Subcutaneous abdominal adipose tissue (tissue), 5 donors: Measurements from ENCODE around the gene OR2V2.
"Not testable (repeated sequence)": the region's sequence is repeated elsewhere in the genome, so short reads cannot be mapped to it uniquely, and the experiment has no call there.

Experiments used
- H3K27ac ChIP-seq: one replicate; pipeline ENCODE4 v1.7.0; 2013; ENCODE audit warnings: low read depth, mild to moderate bottlenecking, inconsistent platforms, low read length, moderate library complexity
- H3K27me3 ChIP-seq, 5 donors: one replicate each; pipeline ENCODE4 v1.7.0; 2013; ENCODE audit warnings: low read length in 5 of 5, inconsistent platforms in 1 of 5; ENCODE audit not compliant: control insufficient read depth in 5 of 5, insufficient read depth in 4 of 5
- H3K36me3 ChIP-seq, 5 donors: one replicate each; pipeline ENCODE4 v1.7.0; 2013; ENCODE audit warnings: low read length in 5 of 5; ENCODE audit not compliant: control insufficient read depth in 5 of 5, insufficient read depth in 5 of 5
- H3K4me1 ChIP-seq, 5 donors: one replicate each; pipeline ENCODE4 v1.7.0; 2013; ENCODE audit warnings: low read length in 5 of 5, mild to moderate bottlenecking in 3 of 5, moderate library complexity in 1 of 5; ENCODE audit not compliant: control insufficient read depth in 5 of 5, insufficient read depth in 5 of 5
- H3K4me3 ChIP-seq, 5 donors: one replicate each; pipeline ENCODE4 v1.7.0; 2013; ENCODE audit warnings: low read length in 5 of 5, low read depth in 1 of 5
- H3K9ac ChIP-seq, 5 donors: one replicate each; pipeline ENCODE4 v1.7.0; 2013; ENCODE audit warnings: low read length in 5 of 5, mild to moderate bottlenecking in 4 of 5, moderate library complexity in 3 of 5
- H3K9me3 ChIP-seq, 5 donors: one replicate each; pipeline ENCODE4 v1.7.0; 2013; ENCODE audit warnings: low read length in 5 of 5; ENCODE audit not compliant: control insufficient read depth in 5 of 5
- donor health status: healthy.
- donor health status: healthy.
- donor health status: healthy.
- donor health status: healthy.
- donor health status: healthy.

OR2V2 gene

GRCh38 chr5:181146927-181147636 lies at the start of gene OR2V2:
TSS of gene OR2V2 (plus strand) at chr5:181147586. CDS start at chr5:181154943, 7,357 bp downstream.
- H3K27me3 ChIP-seq = peaks cover 0 to 26% (median 19%) of the 10 kb centered on the region in 5 donors
- H3K9ac ChIP-seq, H3K9me3 ChIP-seq, H3K27ac ChIP-seq, H3K4me1 ChIP-seq, H3K36me3 ChIP-seq, H3K4me3 ChIP-seq: not testable (repeated sequence)

- H3K9me3 ChIP-seq, H3K27ac ChIP-seq, H3K4me1 ChIP-seq, H3K4me3 ChIP-seq, H3K9ac ChIP-seq, H3K36me3 ChIP-seq: not testable (repeated sequence)
- peaks cover 11 to 24% (median 18%) of the 10 kb centered on the region in 5 donors for H3K27me3 ChIP-seq
Measured at GRCh38 chr5:181097759-181098491, 49.5 kb upstream of the OR2V2 start.

- Histone ChIP-seq H3K4me3 (no peak overlapping the region), H3K4me1 (peaks cover 0 to 10% (median 5%) of the 10 kb centered on the region in 5 donors), H3K27ac (no peak overlapping the region)
Measured at GRCh38 chr5:181098762-181099601, 48.4 kb upstream of the OR2V2 start.

DNA sequence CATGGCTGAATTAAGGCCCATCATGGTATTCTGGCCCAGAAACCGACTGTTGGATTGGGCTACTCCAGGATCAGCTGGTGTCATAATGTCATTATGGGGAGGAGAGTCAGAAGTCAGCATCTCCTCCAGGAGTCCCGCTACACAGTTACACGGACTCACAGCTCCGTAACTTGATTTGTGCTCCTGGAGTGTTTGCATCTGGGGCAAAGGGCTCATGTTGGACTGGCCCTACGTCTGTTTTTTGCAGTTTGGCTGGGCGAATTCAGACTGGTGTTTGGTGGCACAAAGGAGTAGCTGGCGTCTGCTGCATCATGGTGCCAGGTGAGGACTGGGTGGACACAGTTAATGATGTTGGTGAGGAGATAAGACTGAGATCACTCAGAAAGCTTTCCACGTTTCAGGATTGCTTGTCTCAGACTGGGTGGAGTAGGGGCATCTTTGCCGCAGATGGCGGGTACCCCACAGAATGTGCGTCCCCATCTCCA lies 47.7 kb upstream of the OR2V2 start:
- H3K9me3 ChIP-seq = no peaks in the 10 kb centered on the region

More at GRCh38 chr5:181098762-181099601, 48.4 kb upstream of the OR2V2 start:
- Histone ChIP-seq H3K27me3 (peaks cover 11 to 18% (median 18%) of the 10 kb centered on the region in 5 donors), H3K9ac (no peak overlapping the region), H3K9me3 (no peaks in the 10 kb centered on the region), H3K36me3 (no peaks in the 10 kb centered on the region)

GRCh38 chr5:181100121-181100875 lies 47.1 kb upstream of the OR2V2 start:
- Histone ChIP-seq H3K4me3 (peak overlapping the region in 3 of 5 donors; percentile 4 to 48 (median 17)), H3K27me3 (peaks cover 11 to 22% (median 20%) of the 10 kb centered on the region in 5 donors), H3K9ac (no peak overlapping the region), H3K4me1 (peaks cover 0 to 14% (median 5%) of the 10 kb centered on the region in 5 donors), H3K9me3 (no peaks in the 10 kb centered on the region), H3K27ac (no peak overlapping the region), H3K36me3 (no peaks in the 10 kb centered on the region)

More for the DNA sequence above, 47.7 kb upstream of the OR2V2 start:
- Histone ChIP-seq H3K9ac (no peak overlapping the region), H3K4me1 (peaks cover 0 to 12% (median 5%) of the 10 kb centered on the region in 5 donors), H3K27ac (no peak overlapping the region), H3K4me3 (peak overlapping the region in 1 of 5 donors; percentile 4), H3K27me3 (peaks cover 11 to 22% (median 18%) of the 10 kb centered on the region in 5 donors), H3K36me3 (no peaks in the 10 kb centered on the region)

- H3K27me3 ChIP-seq = peaks cover 13 to 22% (median 20%) of the 10 kb centered on the region in 5 donors
- not testable (repeated sequence) for H3K4me3 ChIP-seq, H3K9ac ChIP-seq, H3K27ac ChIP-seq, H3K9me3 ChIP-seq, H3K36me3 ChIP-seq
- peaks cover 0 to 14% (median 5%) of the 10 kb centered on the region in 5 donors for H3K4me1 ChIP-seq
Measured at GRCh38 chr5:181101030-181101641, 46.2 kb upstream of the OR2V2 start.

DNA sequence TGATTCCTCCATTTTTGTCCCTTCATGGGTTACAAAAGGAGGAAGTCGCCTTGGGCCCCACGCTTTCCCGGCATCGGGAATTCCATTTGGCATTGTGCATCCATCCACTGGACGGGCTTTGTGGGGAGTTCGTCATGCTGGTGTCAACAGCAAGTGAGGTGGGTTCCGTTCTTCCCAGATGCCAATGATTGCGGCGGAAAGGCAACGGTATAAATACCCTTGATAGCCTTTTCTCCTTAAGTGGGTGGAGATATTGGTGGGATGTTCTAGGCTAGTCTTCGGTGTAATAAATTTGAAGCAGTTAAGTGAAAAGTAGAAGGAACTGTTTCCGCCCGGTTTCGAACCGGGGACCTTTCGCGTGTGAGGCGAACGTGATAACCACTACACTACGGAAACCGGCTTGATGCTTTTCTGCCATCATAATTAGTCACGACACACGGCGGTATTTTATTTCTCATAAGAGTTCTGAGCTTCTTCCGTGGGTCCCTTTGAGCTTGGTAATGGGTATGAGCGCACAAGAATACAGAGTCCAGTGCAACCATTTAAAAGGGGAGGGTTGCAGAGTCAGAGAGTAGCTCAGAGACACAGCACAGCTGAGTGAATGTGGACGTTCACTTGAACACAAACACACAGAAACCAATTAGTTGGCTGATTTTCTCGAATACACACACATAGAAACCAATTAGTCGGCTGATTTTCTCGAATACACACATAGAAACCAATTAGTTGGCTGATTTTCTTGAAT lies 45.3 kb upstream of the OR2V2 start:
- not testable (repeated sequence) for H3K36me3 ChIP-seq, H3K9ac ChIP-seq, H3K9me3 ChIP-seq, H3K4me3 ChIP-seq, H3K27ac ChIP-seq
- H3K4me1 ChIP-seq = peaks cover 0 to 14% (median 5%) of the 10 kb centered on the region in 5 donors
- peaks cover 18 to 28% (median 25%) of the 10 kb centered on the region in 5 donors for H3K27me3 ChIP-seq

DNA sequence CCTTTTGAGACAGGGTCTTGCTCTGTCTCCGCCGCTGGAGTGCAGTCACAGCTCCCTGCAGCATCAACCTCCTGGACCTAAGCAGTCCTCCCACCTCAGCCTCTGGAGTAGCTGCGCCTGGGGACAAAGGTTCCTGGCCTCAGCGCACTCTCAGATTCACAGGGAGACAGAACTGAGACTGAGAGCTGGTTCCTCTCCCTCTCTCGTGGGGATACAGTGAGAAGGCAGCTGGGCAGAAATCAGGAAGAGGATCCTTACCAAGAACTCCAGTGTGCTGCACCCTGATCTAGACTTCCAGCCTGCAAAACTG lies 43.2 kb upstream of the OR2V2 start:
- H3K27ac ChIP-seq, H3K9ac ChIP-seq, H3K9me3 ChIP-seq, H3K4me3 ChIP-seq, H3K36me3 ChIP-seq: not testable (repeated sequence)
- Histone ChIP-seq H3K4me1 (peaks cover 0 to 14% (median 5%) of the 10 kb centered on the region in 5 donors), H3K27me3 (peaks cover 26 to 42% (median 36%) of the 10 kb centered on the region in 5 donors)
